DOHH2 (cell line): ENCODE measurements around the gene PDE11A.

Source experiments
- H3F3A ChIP-seq: fragments of 200-600 bp; sonication (generic), shearing (Covaris generic); 2 replicates; pipeline ENCODE4 v1.6.0; 2016; ENCODE audit warnings: antibody characterized with exemption, mild to moderate bottlenecking; ENCODE audit not compliant: control insufficient read depth, insufficient read depth
- H3K27ac ChIP-seq: fragments of 200-600 bp; sonication (generic); 2 replicates; pipeline ENCODE4 v1.5.1; 2014; ENCODE audit warnings: low read depth, mild to moderate bottlenecking, low read length, moderate library complexity
- H3K27me3 ChIP-seq: fragments of 200-600 bp; sonication (generic); 2 replicates; pipeline ENCODE4 v1.6.1; 2014; ENCODE audit warnings: mild to moderate bottlenecking, low read length, mixed read lengths; ENCODE audit not compliant: control insufficient read depth
- H3K36me3 ChIP-seq: fragments of 200-600 bp; sonication (generic); 2 replicates; pipeline ENCODE4 v1.6.1; 2014; ENCODE audit warnings: mild to moderate bottlenecking, low read length, moderate library complexity, mixed read lengths; ENCODE audit not compliant: control insufficient read depth
- H3K4me1 ChIP-seq: fragments of 200-600 bp; sonication (generic); 2 replicates; pipeline ENCODE4 v1.6.1; 2014; ENCODE audit warnings: mild to moderate bottlenecking, low read length, mixed read lengths; ENCODE audit not compliant: control insufficient read depth
- H3K4me2 ChIP-seq: fragments of 200-600 bp; sonication (generic); 2 replicates; pipeline ENCODE4 v1.6.0; 2014; ENCODE audit warnings: mild to moderate bottlenecking, low read length, moderate library complexity
- H3K4me3 ChIP-seq: fragments of 200-600 bp; sonication (generic); 2 replicates; pipeline ENCODE4 v1.5.1; 2014; ENCODE audit warnings: mild to moderate bottlenecking, low read length, mixed read lengths
- H3K79me2 ChIP-seq: fragments of 200-600 bp; sonication (generic); 2 replicates; pipeline ENCODE4 v1.6.1; 2014; ENCODE audit warnings: mild to moderate bottlenecking, low read length, mixed read lengths; ENCODE audit not compliant: control insufficient read depth
- H3K9me2 ChIP-seq: fragments of 200-600 bp; sonication (generic); replicated peaks from 2 replicates; pipeline ENCODE4 v1.6.1; 2014; ENCODE audit warnings: mild to moderate bottlenecking, low read length, mixed read lengths; ENCODE audit not compliant: control insufficient read depth
- H3K9me3 ChIP-seq: fragments of 200-600 bp; sonication (generic); 2 replicates; pipeline ENCODE4 v1.6.1; 2014; ENCODE audit warnings: antibody characterized with exemption, low read length, mixed read lengths; ENCODE audit not compliant: control insufficient read depth, insufficient read depth
- H4K20me1 ChIP-seq: fragments of 200-600 bp; sonication (generic); 2 replicates; pipeline ENCODE4 v1.6.0; 2014; ENCODE audit warnings: low read depth, mild to moderate bottlenecking, antibody characterized with exemption, low read length, moderate library complexity; ENCODE audit not compliant: control insufficient read depth, insufficient read depth
- EZH2phosphoT487 ChIP-seq: fragments of 200-600 bp; sonication (generic); IDR thresholded peaks from 2 replicates; pipeline ENCODE4 v1.6.1; 2017; ENCODE audit warnings: borderline replicate concordance, mild to moderate bottlenecking, antibody characterized with exemption, low read length, moderate library complexity, mixed read lengths
- TF ChIP-seq, protein P1 (sequence below): fragments of 200-600 bp; sonication (generic); IDR thresholded peaks from one replicate; pipeline ENCODE4 v1.5.1; 2014; ENCODE audit warnings: antibody characterized with exemption, mild to moderate bottlenecking, low read depth, low read length; ENCODE audit not compliant: poor library complexity, severe bottlenecking

The PDE11A gene

DNA sequence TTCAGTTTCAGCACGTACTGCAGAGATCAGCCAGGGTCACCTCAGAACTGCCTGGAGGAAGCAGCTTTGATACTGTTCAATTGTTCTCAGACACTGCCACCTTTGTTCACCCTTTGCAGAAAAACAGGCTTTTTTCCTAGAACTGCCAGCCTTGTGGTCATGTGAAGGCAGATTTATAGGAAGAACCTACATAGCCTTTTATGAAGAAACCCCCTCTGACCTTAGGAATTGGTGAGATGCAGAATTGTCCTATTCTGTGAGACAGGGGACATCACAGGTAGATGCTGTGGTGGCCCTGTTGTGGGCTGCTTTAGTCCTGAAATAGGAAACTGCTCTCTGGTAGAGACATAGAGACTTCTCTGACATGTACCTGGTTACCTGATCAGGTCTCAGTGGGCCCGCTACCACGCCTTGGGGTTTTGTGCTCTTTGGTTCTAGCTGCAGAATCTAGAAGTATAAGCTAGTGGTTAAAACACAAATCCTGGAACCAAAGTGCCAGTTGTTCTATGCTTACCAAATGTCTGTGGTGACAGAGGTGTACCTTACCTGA, 473.4 kb downstream of the PDE11A start:
- TF ChIP-seq, protein P1, sequence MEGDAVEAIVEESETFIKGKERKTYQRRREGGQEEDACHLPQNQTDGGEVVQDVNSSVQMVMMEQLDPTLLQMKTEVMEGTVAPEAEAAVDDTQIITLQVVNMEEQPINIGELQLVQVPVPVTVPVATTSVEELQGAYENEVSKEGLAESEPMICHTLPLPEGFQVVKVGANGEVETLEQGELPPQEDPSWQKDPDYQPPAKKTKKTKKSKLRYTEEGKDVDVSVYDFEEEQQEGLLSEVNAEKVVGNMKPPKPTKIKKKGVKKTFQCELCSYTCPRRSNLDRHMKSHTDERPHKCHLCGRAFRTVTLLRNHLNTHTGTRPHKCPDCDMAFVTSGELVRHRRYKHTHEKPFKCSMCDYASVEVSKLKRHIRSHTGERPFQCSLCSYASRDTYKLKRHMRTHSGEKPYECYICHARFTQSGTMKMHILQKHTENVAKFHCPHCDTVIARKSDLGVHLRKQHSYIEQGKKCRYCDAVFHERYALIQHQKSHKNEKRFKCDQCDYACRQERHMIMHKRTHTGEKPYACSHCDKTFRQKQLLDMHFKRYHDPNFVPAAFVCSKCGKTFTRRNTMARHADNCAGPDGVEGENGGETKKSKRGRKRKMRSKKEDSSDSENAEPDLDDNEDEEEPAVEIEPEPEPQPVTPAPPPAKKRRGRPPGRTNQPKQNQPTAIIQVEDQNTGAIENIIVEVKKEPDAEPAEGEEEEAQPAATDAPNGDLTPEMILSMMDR, result no peak
- H3K9me3 ChIP-seq, result no peaks in the 10 kb centered on the region
- no peak overlapping the region for H3K4me3 ChIP-seq
- H3K27me3 ChIP-seq, result peaks cover 13% of the 10 kb centered on the region; the same call in 1 of the 2 replicates
- no peaks in the 10 kb centered on the region for H3K36me3 ChIP-seq
- H3K9me2 ChIP-seq, result no peaks in the 10 kb centered on the region
- H3K4me1 ChIP-seq, result no peaks in the 10 kb centered on the region
- H3F3A ChIP-seq, result no peaks in the 10 kb centered on the region
- H3K4me2 ChIP-seq, result no peak overlapping the region
- H4K20me1 ChIP-seq, result no peaks in the 10 kb centered on the region
- H3K79me2 ChIP-seq, result no peaks in the 10 kb centered on the region
- no peak overlapping the region for H3K27ac ChIP-seq

DNA sequence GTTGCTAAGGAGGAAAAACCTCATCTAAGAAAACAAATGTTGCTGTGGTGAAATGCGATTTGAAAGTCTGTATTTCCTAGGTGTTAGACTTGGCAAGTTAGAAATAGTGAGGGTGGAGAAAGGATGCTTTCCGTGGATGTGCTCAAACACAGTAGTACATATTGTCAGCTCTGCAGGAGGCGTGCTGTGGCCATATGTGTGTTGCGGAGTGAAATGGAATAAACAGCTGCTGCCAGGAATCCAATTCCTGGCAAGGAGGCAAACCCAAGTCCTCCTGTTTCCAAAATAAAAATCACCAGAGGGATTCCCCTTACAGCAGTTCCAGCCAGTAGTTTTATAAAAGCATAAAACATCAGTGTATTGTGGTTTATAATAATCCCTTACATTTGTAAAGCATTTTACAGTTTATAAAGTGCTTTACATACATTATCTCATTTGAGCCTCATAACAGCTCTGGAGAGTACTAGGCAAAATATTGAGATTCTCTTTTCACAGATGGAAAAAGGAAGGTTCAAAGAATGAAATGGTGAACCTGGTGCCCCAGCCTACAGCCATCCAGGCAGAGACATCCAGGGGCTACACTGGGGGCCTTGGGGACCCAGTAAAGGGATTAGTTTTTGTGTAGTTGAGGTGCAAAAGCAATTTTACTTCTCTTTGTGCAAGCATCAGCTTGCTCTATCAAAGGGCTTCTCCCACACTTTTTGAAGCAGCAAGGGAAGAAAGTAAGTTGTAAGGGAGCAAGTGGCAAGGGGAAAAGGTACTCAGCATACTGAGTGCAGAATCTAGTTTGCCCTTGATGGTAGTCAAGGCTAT, 474.0 kb downstream of the PDE11A start:
- Histone ChIP-seq H3K9me3 (no peaks in the 10 kb centered on the region), H3K4me2 (no peak overlapping the region), H3K27me3 (peaks cover 13% of the 10 kb centered on the region; the same call in 1 of the 2 replicates), H3F3A (no peaks in the 10 kb centered on the region), H3K36me3 (no peaks in the 10 kb centered on the region), H3K79me2 (no peaks in the 10 kb centered on the region), H3K4me3 (no peak overlapping the region), H3K9me2 (no peaks in the 10 kb centered on the region), H4K20me1 (no peaks in the 10 kb centered on the region), H3K27ac (no peak overlapping the region), H3K4me1 (no peaks in the 10 kb centered on the region)
- TF ChIP-seq, protein P1, result no peak
- no peak for TF ChIP-seq EZH2phosphoT487

DNA sequence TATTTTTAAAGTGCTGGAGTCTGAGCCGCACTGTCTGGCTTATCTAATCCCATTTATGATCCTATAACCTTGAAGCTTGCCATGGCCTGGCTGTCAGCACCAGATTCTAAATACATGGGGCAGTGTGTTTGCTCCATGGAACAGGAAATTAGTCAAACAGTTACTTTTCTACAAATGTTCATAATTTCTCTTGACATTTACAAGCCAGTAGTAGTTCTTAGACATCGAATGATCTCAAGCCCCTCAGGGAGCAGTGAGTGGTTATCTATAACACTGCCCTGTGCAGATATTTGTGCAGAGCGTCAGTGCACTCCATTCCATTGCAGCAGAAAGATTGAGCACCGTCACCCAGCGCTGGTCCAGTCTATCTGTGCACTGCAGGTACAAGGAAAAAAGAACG, 474.8 kb downstream of the PDE11A start:
- Histone ChIP-seq H3K79me2 (no peaks in the 10 kb centered on the region), H3K9me3 (no peaks in the 10 kb centered on the region), H3K4me3 (no peak overlapping the region), H4K20me1 (no peaks in the 10 kb centered on the region), H3K27ac (no peak overlapping the region), H3K27me3 (peaks cover 13% of the 10 kb centered on the region; the same call in 1 of the 2 replicates), H3K36me3 (no peaks in the 10 kb centered on the region), H3K4me1 (no peaks in the 10 kb centered on the region), H3K9me2 (no peaks in the 10 kb centered on the region), H3F3A (no peaks in the 10 kb centered on the region), H3K4me2 (no peak overlapping the region)
- TF ChIP-seq, protein P1, result no peak
- no peak for TF ChIP-seq EZH2phosphoT487
